ENCODE measurements around the gene YARS1.

YARS1 gene

GRCh38 chr1:32754317-32755097, 62.7 kb downstream of the YARS1 start:
- Histone ChIP-seq H3K27ac (ENCODE audit: low read depth, low read length) (peak overlapping the region; percentile 41), H3K4me3 (ENCODE audit: low read length) (peak overlapping the region; percentile 52), H2BK120ac (ENCODE audit: low read depth, low read length) (no peak overlapping the region), H4K5ac (ENCODE audit: low read length) (no peak overlapping the region), H2BK15ac (replicated peaks; ENCODE audit: low read depth) (no peak overlapping the region), H4K8ac (ENCODE audit: low read depth, low read length) (no peak overlapping the region), H3K4me2 (ENCODE audit: low read length) (peak overlapping the region; percentile 70), H3K9ac (ENCODE audit: low read length) (peak overlapping the region; percentile 76), H2AK5ac (ENCODE audit: low read length) (peak overlapping the region; percentile 22), H3K23ac (ENCODE audit: low read length) (peak overlapping the region; percentile 7), H3K79me1 (ENCODE audit: low read length) (peaks cover 10% of the 10 kb centered on the region), H3K4ac (ENCODE audit: low read depth, low read length) (no peak overlapping the region), H3K79me2 (ENCODE audit: control insufficient read depth, insufficient read depth, low read length) (peaks cover 25% of the 10 kb centered on the region), H3K27me3 (ENCODE audit: insufficient read depth, low read length, poor library complexity) (no peaks in the 10 kb centered on the region), H3K4me1 (ENCODE audit: control insufficient read depth, low read depth, low read length) (peaks cover 34% of the 10 kb centered on the region), H3K18ac (ENCODE audit: low read length) (peak overlapping the region; percentile 15), H3K36me3 (ENCODE audit: control insufficient read depth, insufficient read depth, low read length) (no peaks in the 10 kb centered on the region), H3K56ac (ENCODE audit: low read length) (peak overlapping the region; percentile 93), H2BK5ac (ENCODE audit: low read length) (peak overlapping the region; percentile 22)
- DNase-seq = peak; percentile 93
- WGBS (ENCODE audit: extremely low coverage, insufficient coverage, low lambda C conversion rate) = no CpG with 5 or more reads among the region's 47 CpGs

DNA sequence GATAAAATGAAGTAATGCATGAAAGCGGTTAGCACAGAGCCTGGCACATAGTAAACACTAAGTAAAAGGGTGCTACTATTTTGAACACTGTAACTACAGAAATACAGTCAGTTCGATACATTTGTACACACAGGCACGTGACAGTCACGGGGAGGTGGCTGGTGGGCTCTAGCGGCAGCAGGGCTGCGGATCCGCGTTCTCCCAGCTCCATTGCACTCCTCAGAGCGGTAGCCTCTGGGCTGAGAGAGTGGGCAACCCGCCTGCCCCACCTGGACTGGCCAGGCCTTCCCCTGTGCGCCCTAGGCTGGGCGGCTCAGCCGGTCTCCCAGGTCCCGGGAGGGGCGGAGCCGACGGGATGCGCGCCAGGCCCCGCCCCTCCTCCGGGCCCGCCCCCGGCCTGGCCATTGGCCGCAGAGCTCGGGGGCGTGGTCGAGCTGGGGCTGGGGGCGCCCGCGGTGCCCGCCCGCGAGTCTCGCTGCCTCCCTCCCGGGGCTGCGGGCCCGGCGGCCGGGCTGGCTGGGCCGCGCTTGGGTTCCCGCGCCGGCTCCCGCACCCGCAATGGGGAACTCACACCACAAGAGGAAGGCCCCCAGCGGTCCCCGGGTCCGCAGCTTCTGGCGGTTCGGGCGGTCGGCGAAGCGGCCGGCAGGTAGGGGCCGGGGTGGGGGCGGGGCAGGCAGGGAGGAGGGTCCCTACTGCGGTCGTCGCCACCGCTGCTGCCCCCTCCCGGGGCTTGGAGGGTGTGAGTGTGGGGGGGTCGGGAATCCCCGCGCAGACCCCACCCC, 63.4 kb downstream of the YARS1 start:
- peak; percentile 92 for DNase-seq
- H3K56ac ChIP-seq (ENCODE audit: low read length) = peak overlapping the region; percentile 93
- H2BK5ac ChIP-seq (ENCODE audit: low read length) = peak overlapping the region; percentile 22
- peak overlapping the region; percentile 7 for H3K23ac ChIP-seq (ENCODE audit: low read length)
- H3K4me3 ChIP-seq (ENCODE audit: low read length) = peak overlapping the region; percentile 31
- H3K18ac ChIP-seq (ENCODE audit: low read length) = peak overlapping the region; percentile 57
- H2AK5ac ChIP-seq (ENCODE audit: low read length) = no peak overlapping the region
- H3K79me1 ChIP-seq (ENCODE audit: low read length) = peaks cover 8% of the 10 kb centered on the region
- peak overlapping the region; percentile 25 for H3K4ac ChIP-seq (ENCODE audit: low read depth, low read length)
- H3K27me3 ChIP-seq (ENCODE audit: insufficient read depth, low read length, poor library complexity) = no peaks in the 10 kb centered on the region
- peak overlapping the region; percentile 65 for H3K9ac ChIP-seq (ENCODE audit: low read length)
- H3K4me2 ChIP-seq (ENCODE audit: low read length) = peak overlapping the region; percentile 52
- H4K5ac ChIP-seq (ENCODE audit: low read length) = no peak overlapping the region
- no peak overlapping the region for H2BK120ac ChIP-seq (ENCODE audit: low read depth, low read length)
- H3K36me3 ChIP-seq (ENCODE audit: control insufficient read depth, insufficient read depth, low read length) = no peaks in the 10 kb centered on the region
- no CpG with 5 or more reads among the region's 66 CpGs for WGBS (ENCODE audit: extremely low coverage, insufficient coverage, low lambda C conversion rate)
- H3K4me1 ChIP-seq (ENCODE audit: control insufficient read depth, low read depth, low read length) = peaks cover 26% of the 10 kb centered on the region
- H4K8ac ChIP-seq (ENCODE audit: low read depth, low read length) = no peak overlapping the region
- H3K27ac ChIP-seq (ENCODE audit: low read depth, low read length) = peak overlapping the region; percentile 1
- H2BK15ac ChIP-seq (replicated peaks; ENCODE audit: low read depth) = no peak overlapping the region
- H3K79me2 ChIP-seq (ENCODE audit: control insufficient read depth, insufficient read depth, low read length) = peaks cover 25% of the 10 kb centered on the region

DNA sequence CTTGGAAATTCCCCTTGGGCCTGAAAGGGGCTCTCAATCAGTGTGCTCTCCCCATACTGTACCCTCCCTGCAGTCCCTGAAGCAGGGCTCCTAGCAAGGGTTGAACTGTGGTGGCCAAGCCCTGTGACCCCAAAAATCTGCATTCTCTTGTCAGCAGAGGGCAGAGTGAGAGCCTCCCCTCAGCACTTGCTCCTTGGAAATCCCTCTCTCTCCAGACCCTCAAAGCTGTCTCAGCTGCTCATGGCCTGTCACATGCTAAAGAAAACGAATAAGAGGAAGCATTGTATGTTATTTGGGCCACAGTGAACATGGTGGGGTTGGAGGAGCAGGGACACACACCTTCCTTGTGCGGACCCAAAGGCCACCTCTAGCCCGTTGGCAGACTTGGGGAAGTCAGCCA, 67.4 kb downstream of the YARS1 start:
- H2BK5ac ChIP-seq (ENCODE audit: low read length) = no peak overlapping the region
- H2AK5ac ChIP-seq (ENCODE audit: low read length) = no peak overlapping the region
- no peak for DNase-seq
- H3K27ac ChIP-seq (ENCODE audit: low read depth, low read length) = no peak overlapping the region
- no peak overlapping the region for H3K4me3 ChIP-seq (ENCODE audit: low read length)
- H3K4ac ChIP-seq (ENCODE audit: low read depth, low read length) = no peak overlapping the region
- no peak overlapping the region for H3K18ac ChIP-seq (ENCODE audit: low read length)
- no peak overlapping the region for H3K4me2 ChIP-seq (ENCODE audit: low read length)
- no CpG with 5 or more reads among the region's 3 CpGs for WGBS (ENCODE audit: extremely low coverage, insufficient coverage, low lambda C conversion rate)
- no peak overlapping the region for H2BK15ac ChIP-seq (replicated peaks; ENCODE audit: low read depth)
- no peaks in the 10 kb centered on the region for H3K27me3 ChIP-seq (ENCODE audit: insufficient read depth, low read length, poor library complexity)
- no peaks in the 10 kb centered on the region for H3K36me3 ChIP-seq (ENCODE audit: control insufficient read depth, insufficient read depth, low read length)
- no peak overlapping the region for H3K23ac ChIP-seq (ENCODE audit: low read length)
- H3K56ac ChIP-seq (ENCODE audit: low read length) = no peak overlapping the region
- peaks cover 4% of the 10 kb centered on the region for H3K79me1 ChIP-seq (ENCODE audit: low read length)
- H3K4me1 ChIP-seq (ENCODE audit: control insufficient read depth, low read depth, low read length) = no peaks in the 10 kb centered on the region
- H4K8ac ChIP-seq (ENCODE audit: low read depth, low read length) = no peak overlapping the region
- H2BK120ac ChIP-seq (ENCODE audit: low read depth, low read length) = no peak overlapping the region
- H4K5ac ChIP-seq (ENCODE audit: low read length) = no peak overlapping the region
- H3K79me2 ChIP-seq (ENCODE audit: control insufficient read depth, insufficient read depth, low read length) = peaks cover 5% of the 10 kb centered on the region
- H3K9ac ChIP-seq (ENCODE audit: low read length) = no peak overlapping the region

GRCh38 chr1:32749332-32749731, 67.8 kb downstream of the YARS1 start:
- no peaks in the 10 kb centered on the region for H3K4me1 ChIP-seq (ENCODE audit: control insufficient read depth, low read depth, low read length)
- H3K56ac ChIP-seq (ENCODE audit: low read length) = no peak overlapping the region
- H3K4ac ChIP-seq (ENCODE audit: low read depth, low read length) = no peak overlapping the region
- no peak overlapping the region for H2AK5ac ChIP-seq (ENCODE audit: low read length)
- H3K4me2 ChIP-seq (ENCODE audit: low read length) = no peak overlapping the region
- no peak overlapping the region for H3K9ac ChIP-seq (ENCODE audit: low read length)
- H2BK120ac ChIP-seq (ENCODE audit: low read depth, low read length) = no peak overlapping the region
- H3K23ac ChIP-seq (ENCODE audit: low read length) = no peak overlapping the region
- H3K79me1 ChIP-seq (ENCODE audit: low read length) = peaks cover 4% of the 10 kb centered on the region
- H3K4me3 ChIP-seq (ENCODE audit: low read length) = no peak overlapping the region
- H3K27ac ChIP-seq (ENCODE audit: low read depth, low read length) = no peak overlapping the region
- WGBS (ENCODE audit: extremely low coverage, insufficient coverage, low lambda C conversion rate) = no CpG with 5 or more reads among the region's 4 CpGs
- H3K27me3 ChIP-seq (ENCODE audit: insufficient read depth, low read length, poor library complexity) = no peaks in the 10 kb centered on the region
- no peak overlapping the region for H2BK5ac ChIP-seq (ENCODE audit: low read length)
- peaks cover 2% of the 10 kb centered on the region for H3K79me2 ChIP-seq (ENCODE audit: control insufficient read depth, insufficient read depth, low read length)
- H4K5ac ChIP-seq (ENCODE audit: low read length) = no peak overlapping the region
- no peak overlapping the region for H3K18ac ChIP-seq (ENCODE audit: low read length)
- no peak overlapping the region for H4K8ac ChIP-seq (ENCODE audit: low read depth, low read length)
- no peak for DNase-seq
- no peak overlapping the region for H2BK15ac ChIP-seq (replicated peaks; ENCODE audit: low read depth)
- no peaks in the 10 kb centered on the region for H3K36me3 ChIP-seq (ENCODE audit: control insufficient read depth, insufficient read depth, low read length)

- Histone ChIP-seq H2BK120ac (ENCODE audit: low read depth, low read length) (no peak overlapping the region), H3K23ac (ENCODE audit: low read length) (no peak overlapping the region), H3K4ac (ENCODE audit: low read depth, low read length) (no peak overlapping the region), H3K4me1 (ENCODE audit: control insufficient read depth, low read depth, low read length) (no peaks in the 10 kb centered on the region), H2AK5ac (ENCODE audit: low read length) (no peak overlapping the region), H2BK5ac (ENCODE audit: low read length) (no peak overlapping the region), H3K4me3 (ENCODE audit: low read length) (no peak overlapping the region), H4K5ac (ENCODE audit: low read length) (no peak overlapping the region), H3K9ac (ENCODE audit: low read length) (no peak overlapping the region), H3K56ac (ENCODE audit: low read length) (no peak overlapping the region), H3K27me3 (ENCODE audit: insufficient read depth, low read length, poor library complexity) (no peaks in the 10 kb centered on the region), H3K79me2 (ENCODE audit: control insufficient read depth, insufficient read depth, low read length) (no peaks in the 10 kb centered on the region), H3K27ac (ENCODE audit: low read depth, low read length) (no peak overlapping the region), H3K4me2 (ENCODE audit: low read length) (no peak overlapping the region), H3K36me3 (ENCODE audit: control insufficient read depth, insufficient read depth, low read length) (no peaks in the 10 kb centered on the region), H4K8ac (ENCODE audit: low read depth, low read length) (no peak overlapping the region), H2BK15ac (replicated peaks; ENCODE audit: low read depth) (no peak overlapping the region), H3K79me1 (ENCODE audit: low read length) (peaks cover 2% of the 10 kb centered on the region), H3K18ac (ENCODE audit: low read length) (no peak overlapping the region)
- no CpG with 5 or more reads among the region's 8 CpGs for WGBS (ENCODE audit: extremely low coverage, insufficient coverage, low lambda C conversion rate)
- no peak for DNase-seq
Observed at GRCh38 chr1:32748926-32749325, 68.2 kb downstream of the YARS1 start.

All from mesendoderm (in vitro differentiated cells).